Measurements from ENCODE around the gene ACAN. TPM values are rescaled to one million over a fixed set of nuclear protein-coding genes. Genes with fewer than 3 reads are reported as not detected.

Gene ACAN
- total RNA-seq, 2 donors from 2014 or later, result 12.1 to 13.5 TPM

GRCh38 chr15:88866295-88866881 lies 63.2 kb downstream of the ACAN start:
- no peak for DNase-seq (ENCODE audit: low spot score)
- intact Hi-C loops (cut with DNase I), result no loop called here

- intact Hi-C loops (cut with DNase I), result no loop called here
- DNase-seq (ENCODE audit: low spot score), result no peak
Observed at GRCh38 chr15:88871313-88871712, 68.1 kb downstream of the ACAN start.

- intact Hi-C loops (cut with DNase I), result no loop called here
- no peak for DNase-seq (ENCODE audit: low spot score)
Observed at GRCh38 chr15:88872106-88872505, 68.9 kb downstream of the ACAN start.

GRCh38 chr15:88872706-88873105 lies 69.5 kb downstream of the ACAN start:
- intact Hi-C loops (cut with DNase I), result no loop called here
- no peak for DNase-seq (ENCODE audit: low spot score)

GRCh38 chr15:88873786-88874185 lies 70.5 kb downstream of the ACAN start:
- no peak for DNase-seq (ENCODE audit: low spot score)
- intact Hi-C loops (cut with DNase I), result no loop called here

- no peak for DNase-seq (ENCODE audit: low spot score)
- intact Hi-C loops (cut with DNase I), result no loop called here
Observed at GRCh38 chr15:88874275-88874674, 71.0 kb downstream of the ACAN start.

- no peak for DNase-seq (ENCODE audit: low spot score)
- intact Hi-C loops (cut with DNase I), result no loop called here
Observed at GRCh38 chr15:88874684-88875083, 71.4 kb downstream of the ACAN start.

GRCh38 chr15:88876573-88876972 lies 73.3 kb downstream of the ACAN start:
- DNase-seq (ENCODE audit: low spot score), result no peak
- intact Hi-C loops (cut with DNase I), result no loop called here

- intact Hi-C loops (cut with DNase I), result no loop called here
- DNase-seq (ENCODE audit: low spot score), result no peak
Observed at GRCh38 chr15:88877415-88877814, 74.2 kb downstream of the ACAN start.

- intact Hi-C loops (cut with DNase I), result no loop called here
- DNase-seq (ENCODE audit: low spot score), result no peak
Observed at GRCh38 chr15:88877906-88878305, 74.7 kb downstream of the ACAN start.

GRCh38 chr15:88878720-88879184 lies 75.5 kb downstream of the ACAN start:
- intact Hi-C loops (cut with DNase I), result no loop called here
- no peak for DNase-seq (ENCODE audit: low spot score)

GRCh38 chr15:88880944-88881740 lies 77.9 kb downstream of the ACAN start:
- intact Hi-C loops (cut with DNase I), result no loop called here
- no peak for DNase-seq (ENCODE audit: low spot score)

GRCh38 chr15:88881775-88882174 lies 78.5 kb downstream of the ACAN start:
- intact Hi-C loops (cut with DNase I), result no loop called here

GRCh38 chr15:88882785-88883184 lies 79.5 kb downstream of the ACAN start:
- DNase-seq (ENCODE audit: low spot score), result no peak
- intact Hi-C loops (cut with DNase I), result no loop called here

More at GRCh38 chr15:88881775-88882174, 78.5 kb downstream of the ACAN start:
- DNase-seq (ENCODE audit: low spot score), result no peak

GRCh38 chr15:88887068-88887580 lies 83.9 kb downstream of the ACAN start:
- DNase-seq (ENCODE audit: low spot score), result no peak
- intact Hi-C loops (cut with DNase I), result no loop called here

- DNase-seq (ENCODE audit: low spot score), result no peak
- intact Hi-C loops (cut with DNase I), result no loop called here
Observed at GRCh38 chr15:88888719-88889118, 85.5 kb downstream of the ACAN start.

GRCh38 chr15:88890495-88890894 lies 87.3 kb downstream of the ACAN start:
- intact Hi-C loops (cut with DNase I), result no loop called here
- DNase-seq (ENCODE audit: low spot score), result no peak

- DNase-seq (ENCODE audit: low spot score), result no peak
- intact Hi-C loops (cut with DNase I), result no loop called here
Observed at GRCh38 chr15:88891540-88892254, 88.5 kb downstream of the ACAN start.

GRCh38 chr15:88894348-88894818 lies 91.1 kb downstream of the ACAN start:
- peak; percentile 89 for DNase-seq (ENCODE audit: low spot score)
- intact Hi-C loops (cut with DNase I), result no loop called here
